GM18873 (cell line): Measurements from ENCODE around the gene ATG2A.

Experiments
- ATAC-seq: cut with Tn5 transposase; IDR thresholded peaks from one replicate; pipeline ENCODE4 v1.9.1; 2021; ENCODE audit warnings: mild to moderate bottlenecking, moderate library complexity, moderate number of reproducible peaks; ENCODE audit not compliant: unreplicated experiment, low FRiP score

Gene ATG2A

DNA sequence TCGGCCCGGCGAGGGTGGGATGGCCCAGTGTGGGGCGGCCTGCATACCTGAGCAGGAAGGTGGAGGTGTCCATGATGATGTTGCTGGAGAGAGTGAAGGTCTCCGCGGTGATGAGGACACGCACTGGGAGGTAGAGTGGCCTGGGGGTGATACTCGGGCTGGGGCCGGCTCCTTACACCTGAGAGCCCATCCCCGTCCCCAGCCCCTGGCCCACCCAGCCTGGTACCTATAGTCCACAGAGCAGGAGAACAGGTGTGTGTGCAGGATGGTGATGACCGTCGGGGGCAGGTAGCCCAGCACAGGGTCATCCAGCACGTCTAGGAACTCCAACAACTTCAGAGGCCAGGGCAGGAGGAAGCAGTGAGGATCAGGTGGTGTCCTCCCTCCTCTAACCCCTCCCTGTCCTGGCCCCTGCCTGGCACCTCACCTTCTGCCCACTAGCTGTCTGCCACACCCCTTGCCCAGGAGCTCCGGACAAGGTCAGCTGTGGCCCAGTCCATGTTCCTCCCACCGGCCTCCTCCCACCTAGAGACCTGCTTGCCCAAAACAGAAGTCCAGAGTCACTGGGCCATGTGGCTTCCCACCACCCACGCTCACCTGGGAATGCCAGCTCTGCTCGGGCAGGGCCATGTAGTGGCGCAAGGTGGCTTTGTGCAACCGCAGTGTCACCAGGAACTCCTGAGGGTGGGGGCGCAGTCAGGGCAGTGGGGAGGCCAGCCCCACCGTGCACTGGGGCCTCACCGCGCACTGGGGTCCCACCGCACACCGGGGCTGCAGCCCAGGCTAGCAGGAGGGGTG is 11.3 kb downstream of the ATG2A start:
- no peak for ATAC-seq

DNA sequence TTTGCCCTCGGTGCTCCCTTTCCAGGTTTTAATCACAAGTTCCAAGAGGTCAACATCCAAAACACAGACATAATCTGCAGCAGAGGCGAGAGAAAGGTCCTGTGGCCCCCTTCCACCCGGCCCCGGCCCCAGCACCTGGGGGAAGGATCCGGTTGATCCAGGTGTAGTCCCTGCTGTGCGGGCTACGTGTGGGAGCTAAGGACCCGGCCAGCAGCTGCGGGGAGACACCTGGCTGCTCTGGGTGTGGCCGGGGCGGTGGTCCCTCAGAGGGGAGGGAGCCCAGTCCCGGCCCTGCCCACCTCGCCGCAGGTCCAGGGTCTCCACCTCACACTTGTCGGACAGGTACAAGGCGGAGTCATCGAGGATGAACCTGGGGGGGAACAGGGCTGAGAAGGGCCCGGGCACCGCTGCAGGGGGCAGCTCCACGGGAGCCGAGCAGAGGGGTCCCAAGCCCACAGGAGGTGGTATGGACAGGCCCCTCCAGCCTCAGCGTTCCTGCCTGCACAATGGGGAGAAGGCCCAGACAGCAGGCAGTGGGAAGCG is 13.6 kb downstream of the ATG2A start:
- no peak for ATAC-seq

DNA sequence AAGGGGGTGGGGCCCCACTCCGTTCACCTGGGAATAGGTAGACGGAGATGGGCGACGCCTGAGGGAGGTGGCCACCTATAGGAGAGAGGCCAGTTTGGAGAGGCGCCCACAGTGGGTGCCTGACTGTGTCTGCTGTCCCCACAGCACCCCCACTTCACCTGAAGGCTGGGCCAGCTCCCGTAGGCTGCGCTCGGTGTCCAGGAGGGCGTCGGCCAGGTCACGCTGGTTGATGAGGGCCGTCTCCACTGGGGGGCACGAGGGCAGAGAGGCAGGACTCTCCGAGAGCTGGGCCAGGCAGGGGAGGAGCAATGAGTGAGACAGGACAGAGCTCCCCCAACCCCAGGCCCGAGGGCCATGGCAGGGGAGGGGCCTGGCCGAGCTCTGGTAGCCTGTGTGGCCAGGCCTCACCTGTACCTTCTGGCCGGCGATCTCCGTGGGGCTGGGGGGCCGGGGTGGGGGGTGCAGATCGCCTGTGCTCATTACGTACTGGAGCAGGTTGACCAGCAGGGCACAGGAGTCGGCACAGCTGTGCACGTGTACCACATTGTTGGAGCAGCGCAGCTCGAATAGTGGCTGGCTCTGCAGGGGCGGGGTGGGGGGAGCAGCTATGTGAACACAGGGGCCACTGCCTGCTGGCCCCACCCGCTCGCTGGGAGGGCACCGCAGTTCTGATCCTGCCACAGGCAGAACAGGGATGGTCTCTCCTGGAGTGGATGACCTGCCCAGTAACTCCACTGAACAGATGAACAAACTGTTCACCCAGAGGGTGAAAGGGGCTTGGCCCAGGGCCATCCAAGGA is 14.7 kb downstream of the ATG2A start:
- no peak for ATAC-seq

DNA sequence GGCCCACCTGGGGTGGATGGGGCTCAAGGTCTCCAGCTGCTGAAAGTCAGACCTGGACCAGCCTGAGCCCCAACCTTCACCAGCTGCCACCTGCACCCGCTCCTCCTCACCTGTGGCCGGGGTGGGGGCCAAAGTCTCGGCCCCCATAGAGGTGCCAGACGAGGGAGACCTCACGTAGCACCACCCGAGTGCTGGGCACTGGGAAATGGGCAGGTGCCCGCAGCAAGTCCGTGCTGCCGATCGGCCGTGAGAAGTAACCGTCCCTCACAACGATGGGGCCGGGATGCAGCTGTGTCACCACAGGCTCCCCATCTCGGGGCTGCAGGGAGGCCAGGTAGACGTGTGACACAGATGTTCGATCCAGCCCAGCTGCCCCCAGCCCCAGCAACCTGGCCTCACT is 16.2 kb downstream of the ATG2A start:
- no peak for ATAC-seq

DNA sequence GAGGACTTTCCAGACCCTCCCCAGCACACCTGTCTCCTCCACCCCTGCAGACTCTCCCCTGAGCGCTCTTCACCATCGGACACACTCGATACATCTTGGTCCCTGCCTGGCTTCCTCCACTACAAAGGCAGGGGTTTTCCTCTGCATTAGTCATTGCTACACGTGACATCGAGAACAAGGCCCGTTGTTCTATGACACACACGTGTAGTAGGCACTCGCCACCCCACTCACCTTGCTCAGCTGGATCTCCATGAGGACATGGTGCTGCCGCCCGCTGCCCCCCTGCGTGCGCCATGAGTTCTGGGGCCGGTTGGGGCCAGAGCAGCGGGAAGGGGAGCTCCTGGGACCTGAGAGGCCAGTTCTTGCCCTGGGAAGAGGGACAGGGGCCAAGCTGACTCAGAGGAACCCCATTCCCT is 16.7 kb downstream of the ATG2A start:
- no peak for ATAC-seq

DNA sequence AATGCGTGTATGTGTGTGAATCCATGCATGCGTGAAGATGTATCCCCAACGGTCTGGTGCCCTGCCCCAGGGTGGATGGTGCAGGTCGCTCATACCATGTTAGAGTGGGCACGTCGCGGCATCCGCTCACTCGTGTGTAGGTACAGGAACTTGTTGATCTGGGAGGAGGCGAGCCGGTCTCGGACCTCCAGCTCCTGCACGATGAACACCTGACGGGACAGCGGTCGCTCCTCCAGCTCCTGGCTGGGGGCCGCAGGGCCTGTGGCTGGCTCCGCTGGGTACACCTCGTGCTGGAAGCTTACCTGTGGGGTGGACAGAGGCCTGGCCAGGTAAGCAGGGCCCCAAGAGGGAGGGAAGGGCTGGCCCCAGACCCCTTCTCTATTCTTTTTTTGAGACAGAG is 18.5 kb downstream of the ATG2A start:
- ATAC-seq: no peak

DNA sequence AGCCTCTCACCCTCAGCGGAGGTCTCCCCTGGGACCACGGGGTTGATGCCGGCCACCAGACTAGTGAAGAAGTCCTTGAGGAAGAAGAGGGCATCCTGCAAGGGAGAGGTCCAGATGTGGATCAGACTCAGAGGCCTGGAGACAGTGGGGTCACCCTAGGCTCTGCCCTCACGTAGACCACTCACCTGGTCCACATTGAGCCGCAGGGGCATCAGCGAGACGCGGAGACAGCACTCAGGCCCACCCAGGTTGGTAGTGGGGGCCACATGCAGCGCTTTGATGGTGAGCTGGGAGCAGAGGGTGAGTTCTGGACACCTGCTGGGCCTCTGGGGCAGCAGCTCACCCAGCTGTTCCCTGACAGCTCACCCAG is 18.9 kb downstream of the ATG2A start:
- ATAC-seq: no peak

DNA sequence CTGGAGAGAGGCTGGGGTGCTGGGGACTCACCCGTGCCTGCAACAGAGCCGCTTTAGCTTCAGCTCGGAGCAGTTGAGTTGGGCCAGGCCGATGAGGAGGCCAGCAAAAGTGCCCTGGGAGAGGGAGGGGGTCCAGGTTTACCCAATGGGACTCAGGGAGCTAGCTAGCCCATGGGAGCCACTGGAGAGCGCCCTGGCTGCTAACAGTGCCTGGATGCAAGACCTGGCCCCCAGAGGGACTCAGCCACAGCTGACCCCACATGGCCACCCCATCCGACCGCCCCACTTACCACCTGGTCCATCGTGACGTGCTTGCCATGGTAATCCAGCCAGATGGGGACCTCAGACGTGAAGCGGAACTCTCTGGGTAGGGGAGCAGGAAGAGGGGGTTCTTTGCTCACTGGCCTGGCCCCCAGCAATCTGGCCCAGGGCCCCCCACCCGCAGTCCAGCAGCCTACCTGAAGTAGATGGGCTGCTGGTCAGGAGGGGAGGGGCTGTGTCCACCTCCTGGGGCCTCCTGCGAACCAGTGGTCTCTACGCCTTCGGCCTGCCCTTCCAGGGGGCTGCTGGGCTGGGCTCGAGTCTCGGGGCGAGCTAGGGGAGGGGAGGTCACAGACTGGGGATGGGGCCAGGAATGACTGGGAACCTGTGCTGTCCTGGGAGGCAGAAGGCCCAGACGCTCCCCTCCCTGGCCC is 19.5 kb downstream of the ATG2A start:
- ATAC-seq: no peak

DNA sequence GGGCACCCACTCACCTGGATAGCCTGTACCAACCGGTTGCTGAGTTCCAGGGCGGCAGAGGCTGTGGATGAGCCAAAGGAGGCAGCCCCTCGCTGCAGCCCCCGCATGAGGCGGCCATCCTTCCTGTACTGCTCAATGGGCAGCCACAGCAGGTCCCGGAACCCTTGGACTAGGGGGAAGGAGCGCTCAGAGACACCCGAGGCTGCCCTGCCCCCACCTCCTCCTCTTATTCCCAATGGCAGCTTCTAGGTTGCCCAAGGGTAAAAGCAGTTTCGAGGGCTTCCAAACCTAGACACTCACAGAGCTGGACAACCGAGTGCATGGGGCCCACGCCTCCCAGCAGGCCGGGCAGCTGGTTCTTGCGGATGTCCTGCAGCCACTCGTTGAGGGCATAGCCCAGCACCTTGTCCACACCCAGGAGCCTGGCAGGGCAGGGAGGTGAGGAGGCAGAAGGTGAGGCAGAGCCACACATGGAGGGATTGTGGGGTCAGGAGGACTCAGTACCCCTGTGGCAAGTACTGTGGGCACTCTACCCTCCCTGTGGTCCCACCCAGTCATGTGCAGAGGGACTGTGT is 20.5 kb downstream of the ATG2A start:
- no peak for ATAC-seq

DNA sequence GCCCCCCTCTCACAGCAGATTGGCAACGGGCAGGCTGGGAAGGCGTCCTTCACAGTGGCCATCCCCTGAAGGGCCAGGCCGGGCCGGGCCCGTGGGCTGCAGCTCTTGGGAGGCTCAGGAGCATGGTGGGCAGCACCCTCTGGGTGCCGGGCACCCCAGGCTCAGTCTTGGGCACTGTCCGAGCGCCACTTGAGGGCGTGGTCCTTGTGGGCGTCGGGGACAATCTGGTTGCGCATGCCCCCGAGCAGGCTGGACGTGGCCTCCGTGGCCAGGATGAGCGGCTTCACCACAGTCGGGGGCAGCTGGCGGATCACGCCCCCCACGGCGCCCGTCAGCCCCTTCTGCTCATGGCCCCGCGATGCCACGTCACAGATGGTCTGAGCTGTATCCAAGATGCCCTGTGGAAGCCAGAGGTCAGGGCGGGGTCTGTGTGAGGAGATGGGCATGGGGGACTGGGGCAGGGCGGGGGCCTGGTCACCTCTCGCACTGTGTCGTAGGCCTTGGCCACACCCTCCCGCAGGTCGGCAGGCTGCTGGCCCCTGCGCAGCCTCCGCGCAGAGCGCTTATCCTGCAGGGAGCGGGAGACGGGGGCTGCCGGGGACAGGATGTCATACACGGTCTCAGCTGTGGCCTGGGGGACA is 22.1 kb downstream of the ATG2A start:
- ATAC-seq: no peak

DNA sequence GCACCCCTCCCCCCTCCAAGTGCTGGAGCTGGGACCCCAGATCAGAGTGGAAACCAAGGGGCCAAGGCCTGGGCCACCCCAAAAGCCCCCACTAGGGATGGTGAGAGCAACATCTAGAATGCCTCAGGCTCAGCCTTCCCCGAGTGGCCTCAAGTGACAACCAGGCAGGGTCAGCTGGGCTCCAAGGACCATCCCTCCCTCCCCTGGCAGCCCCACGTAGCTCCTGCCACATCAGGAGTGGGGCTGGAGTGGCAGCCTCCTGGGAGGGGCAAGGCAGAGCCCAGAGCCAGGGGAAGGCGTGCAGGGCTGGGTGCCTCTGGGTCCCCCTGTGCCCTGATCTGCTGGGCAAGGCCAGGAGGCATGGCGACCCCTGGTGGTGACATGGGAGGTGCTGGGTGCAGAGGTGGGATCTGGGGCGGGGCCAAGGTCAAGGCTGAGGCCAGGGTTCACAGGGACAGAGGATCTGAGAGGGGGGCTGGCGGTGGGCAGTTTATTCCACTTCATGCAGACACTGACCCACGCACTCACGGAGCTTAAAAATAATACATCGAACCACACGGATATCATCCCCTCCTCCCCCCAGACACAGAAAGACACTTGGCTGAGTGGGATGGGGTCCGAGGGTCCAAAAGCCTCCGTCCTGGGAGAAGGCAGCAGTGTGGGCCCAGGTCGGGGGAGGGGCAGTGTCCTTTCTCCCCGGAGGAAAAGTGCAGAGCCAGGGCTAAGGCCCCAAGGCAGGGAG is 22.8 kb downstream of the ATG2A start:
- ATAC-seq: no peak

DNA sequence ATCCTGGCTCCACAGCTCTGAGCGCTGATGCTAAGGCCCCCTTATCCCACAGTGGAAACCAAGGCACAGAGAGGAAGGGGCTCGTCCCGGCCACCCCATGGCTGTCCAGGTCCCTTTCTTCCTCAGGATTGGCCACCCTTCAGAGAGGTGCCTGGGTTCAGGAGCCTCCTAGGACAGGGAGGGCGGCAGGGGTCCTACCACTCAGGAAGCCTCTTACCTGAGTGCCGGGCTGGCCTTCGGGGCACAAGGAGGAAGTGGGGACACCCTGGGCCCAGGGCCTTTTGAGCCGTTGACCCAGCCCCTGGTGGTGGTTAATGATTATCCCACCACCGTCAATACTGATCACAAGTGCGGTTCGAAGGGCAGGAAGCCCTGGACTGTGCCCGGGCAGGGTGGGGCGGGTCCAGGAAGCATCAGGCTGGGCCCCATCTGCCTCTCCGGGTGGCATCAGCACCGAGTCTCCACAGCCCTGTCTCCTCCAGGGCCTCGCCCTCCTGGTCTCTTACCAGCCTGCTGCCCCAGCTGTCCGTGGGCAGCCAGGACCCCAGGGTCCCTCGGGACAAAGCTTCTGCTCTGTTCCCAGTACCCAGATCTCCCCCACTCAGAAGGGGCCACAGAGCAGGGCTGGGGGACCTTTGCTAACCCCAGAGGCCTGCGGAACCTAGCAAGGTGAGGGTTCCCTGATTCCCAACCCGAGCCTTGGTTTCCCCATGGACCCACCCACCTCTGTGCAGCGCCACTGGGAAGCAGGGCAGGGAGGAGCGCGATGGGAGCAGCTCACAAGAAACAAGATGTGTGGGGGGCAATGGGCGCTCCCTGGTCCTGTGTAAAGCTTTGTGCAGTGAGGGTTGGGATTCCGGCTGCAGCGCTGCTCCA is 23.6 kb downstream of the ATG2A start:
- no peak for ATAC-seq

DNA sequence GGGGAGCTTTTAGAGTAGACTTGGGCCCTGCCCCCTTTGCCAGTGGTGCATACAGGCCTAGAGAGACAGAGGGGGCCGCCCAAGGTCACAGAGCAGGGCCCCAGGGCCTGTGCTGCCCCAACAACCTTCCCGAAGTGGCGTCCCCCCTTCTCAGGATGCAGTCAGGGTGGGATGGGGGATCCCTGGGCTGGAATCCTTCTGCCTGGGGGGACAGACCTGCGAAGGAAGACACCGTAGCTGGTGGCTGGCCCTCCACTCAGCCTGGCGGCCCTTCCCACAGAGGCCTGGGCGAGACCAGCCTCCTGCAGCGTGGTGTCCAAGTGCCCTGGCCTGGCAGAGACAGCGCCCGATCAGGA is 24.2 kb downstream of the ATG2A start:
- no peak for ATAC-seq

DNA sequence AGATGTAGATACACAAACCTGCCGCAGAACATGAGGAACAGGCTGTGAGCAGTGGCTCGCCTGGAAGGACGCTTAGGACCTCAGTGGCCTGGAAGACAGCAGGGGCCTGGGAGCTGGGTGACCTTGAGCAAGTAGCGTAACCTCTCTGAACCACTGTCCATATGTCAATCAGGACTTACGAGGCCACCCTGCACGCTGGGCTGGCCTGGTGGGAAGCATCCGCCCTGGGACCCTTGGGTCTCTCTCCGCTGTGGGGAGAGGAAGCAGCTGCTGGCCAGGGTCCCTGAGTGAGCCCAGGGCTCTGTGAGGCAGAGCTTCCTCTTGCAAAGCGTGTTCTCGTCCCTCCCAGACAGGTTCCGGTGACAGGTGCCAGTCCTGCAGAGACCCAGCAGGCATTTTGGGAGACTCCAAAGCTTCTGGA is 24.6 kb downstream of the ATG2A start:
- ATAC-seq: no peak

DNA sequence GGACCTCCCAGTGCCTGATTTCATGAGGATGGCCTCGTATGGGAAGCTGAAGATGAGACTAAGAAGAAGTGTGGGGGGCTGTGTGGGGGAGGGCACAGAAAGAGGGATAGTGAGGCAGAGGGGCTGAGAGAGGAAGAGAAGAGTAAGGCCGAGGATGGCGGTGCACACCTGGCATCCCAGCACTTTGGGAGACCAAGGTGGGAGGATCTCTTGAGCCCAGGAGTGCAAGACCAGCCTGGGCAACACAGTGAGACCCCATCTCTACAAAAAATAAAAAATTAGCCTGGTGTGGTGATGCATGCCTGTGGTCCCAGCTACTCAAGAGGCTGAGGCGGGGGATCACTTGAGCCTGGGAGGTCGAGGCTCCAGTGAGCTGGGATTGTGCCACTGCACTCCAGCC is 25.1 kb downstream of the ATG2A start:
- no peak for ATAC-seq

DNA sequence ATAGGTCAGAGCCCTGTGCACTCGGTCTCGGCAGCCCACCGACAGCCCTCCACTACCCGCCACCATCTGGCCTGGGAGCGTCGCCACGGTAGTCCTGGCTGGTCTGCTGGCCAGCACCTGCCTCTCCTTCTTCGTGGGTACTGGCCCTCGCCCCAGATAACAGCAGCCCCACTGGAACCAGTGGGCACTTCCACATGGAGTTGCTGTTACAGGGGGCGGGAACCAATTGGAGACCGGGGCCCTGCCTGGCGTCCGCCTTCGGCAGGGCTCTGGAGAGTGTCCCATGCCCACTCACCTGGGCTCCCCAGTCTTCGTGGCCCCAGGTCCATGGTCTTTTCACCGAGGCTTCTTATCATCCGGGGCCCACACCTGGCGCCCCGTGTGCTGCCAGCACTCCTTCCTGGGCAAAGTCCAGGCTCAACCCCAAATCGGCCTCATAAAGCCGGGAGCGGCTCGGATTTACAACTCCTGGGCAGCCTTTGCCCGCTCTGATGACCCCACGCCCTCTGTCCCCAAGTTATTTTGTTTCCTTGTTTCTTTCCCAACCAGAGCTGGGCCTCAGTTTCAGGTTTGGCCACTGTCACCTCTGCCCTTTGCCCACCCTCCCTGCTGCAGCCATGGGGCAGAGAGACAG is 25.7 kb downstream of the ATG2A start:
- no peak for ATAC-seq

DNA sequence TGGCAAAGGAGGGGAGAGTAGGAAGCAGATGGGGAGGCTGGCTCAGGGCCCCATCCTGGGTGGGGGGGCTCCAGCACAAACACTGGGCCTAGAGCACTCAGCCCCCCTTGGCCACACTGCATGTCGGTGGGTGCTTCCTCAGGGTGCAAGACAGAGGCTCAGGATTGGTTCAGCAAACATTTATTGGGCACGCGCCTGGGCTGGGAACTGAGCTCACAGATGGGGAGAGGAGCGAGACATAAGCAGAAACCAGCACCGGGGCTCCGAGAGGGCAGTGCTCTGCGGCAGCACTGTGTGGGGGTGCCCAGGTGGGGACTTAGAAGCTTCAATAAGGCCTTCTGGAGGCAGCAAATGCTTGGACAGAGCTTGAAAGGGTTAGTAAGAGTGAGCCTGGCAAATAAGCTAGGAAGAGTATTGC is 26.5 kb downstream of the ATG2A start:
- no peak for ATAC-seq
